Hindlimb muscle (tissue), 1 donor: ENCODE data around the gene RAD54L2. TPM values are rescaled to one million over a fixed set of nuclear protein-coding genes. Genes with fewer than 3 reads are reported as not detected.
A peak's percentile ranks its signal among the peaks of the same experiment; 100 is the strongest.
"Not testable (repeated sequence)": the region's sequence is repeated elsewhere in the genome, so short reads cannot be mapped to it uniquely, and the experiment has no call there.

Source experiments
- DNase-seq: peaks from one replicate; pipeline ENCODE4 v3.0.0-alpha.2; 2013
- polyA plus RNA-seq: library from polyadenylated mRNA; unstranded; fragments of 120-200 nt; gene quantifications from one replicate; pipeline ENCODE4 v1.2.1, GENCODE V29; 2013; ENCODE audit not compliant: insufficient read length

RAD54L2 gene
- 10.8 TPM for polyA plus RNA-seq

GRCh38 chr3:51538459-51539290, at the start of gene RAD54L2:
Gene RAD54L2, plus strand, starts transcription at chr3:51538719. Its CDS starts 51,702 bp downstream, at chr3:51590421.
- peak; percentile 88 for DNase-seq

DNA sequence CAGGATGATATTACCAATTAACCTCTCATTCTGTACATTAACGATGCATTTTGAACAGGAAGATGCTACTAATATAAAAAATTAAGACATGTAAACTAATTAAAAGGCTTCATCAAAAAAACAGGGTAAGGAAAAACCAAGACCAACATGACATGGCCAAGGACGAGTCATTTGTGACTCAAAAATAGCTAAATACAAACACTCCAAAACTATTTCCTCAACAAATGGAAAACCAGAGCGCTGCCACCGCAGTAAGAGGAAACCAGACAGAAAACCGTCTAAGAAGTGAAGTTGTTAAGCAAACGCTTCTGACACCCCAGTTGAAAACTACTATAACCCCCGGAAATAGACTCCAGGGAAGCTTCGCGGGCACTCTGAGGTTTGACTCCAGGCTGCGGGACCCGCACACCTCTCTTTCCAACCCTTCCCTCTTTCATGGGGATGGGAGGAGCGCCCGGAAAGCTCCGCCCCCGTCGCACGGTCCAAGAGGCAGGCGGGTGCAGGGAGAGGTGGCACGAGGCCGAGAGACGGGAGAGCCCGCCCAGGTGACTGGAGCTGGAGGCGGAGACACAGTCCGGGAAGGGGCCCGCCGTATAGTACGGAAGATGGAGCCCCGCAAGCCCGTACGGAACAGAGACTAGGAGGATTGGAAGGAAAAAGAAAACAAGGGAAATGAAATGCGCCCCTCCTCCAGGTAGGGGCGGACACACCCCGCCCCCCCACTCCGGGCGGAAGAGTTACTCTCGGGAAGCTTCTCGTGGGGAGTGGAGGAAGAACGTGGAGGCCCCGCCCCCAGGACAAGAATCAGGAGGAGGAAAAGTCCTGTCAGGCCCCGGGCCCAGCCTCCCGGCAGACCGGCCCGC, 39.4 kb upstream of the RAD54L2 start:
- peak; percentile 94 for DNase-seq

DNA sequence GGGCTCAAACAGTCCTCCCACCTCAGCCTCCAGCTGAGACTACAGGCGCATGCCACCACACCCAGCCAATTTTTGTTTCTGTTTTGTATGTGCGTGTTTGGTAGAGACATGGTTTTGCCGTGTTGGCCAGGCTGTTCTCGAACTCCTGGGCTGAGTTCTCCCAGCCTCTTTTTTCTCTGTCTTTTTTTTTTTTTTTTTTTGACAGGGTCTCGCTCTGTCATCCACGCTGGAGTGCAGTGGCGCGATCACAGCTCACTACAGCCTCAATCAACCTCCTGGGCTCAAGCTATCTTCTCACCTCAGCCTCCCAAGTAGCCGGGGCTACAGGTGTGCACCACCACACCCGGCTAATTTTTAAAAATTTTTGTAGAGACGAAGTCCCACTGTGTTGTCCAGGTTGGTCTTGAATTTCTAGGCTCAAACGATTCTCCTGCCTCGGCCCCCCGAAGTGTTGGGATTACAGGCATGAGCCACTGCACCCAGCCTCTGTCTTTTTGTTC, 37.8 kb upstream of the RAD54L2 start:
- peak; percentile 35 for DNase-seq

GRCh38 chr3:51501833-51502561, 36.5 kb upstream of the RAD54L2 start:
- DNase-seq: peak; percentile 77

- DNase-seq: no peak
These were observed 36.0 kb upstream of the RAD54L2 start for GRCh38 chr3:51502562-51502910.

GRCh38 chr3:51503007-51503406, 35.5 kb upstream of the RAD54L2 start:
- no peak for DNase-seq

DNA sequence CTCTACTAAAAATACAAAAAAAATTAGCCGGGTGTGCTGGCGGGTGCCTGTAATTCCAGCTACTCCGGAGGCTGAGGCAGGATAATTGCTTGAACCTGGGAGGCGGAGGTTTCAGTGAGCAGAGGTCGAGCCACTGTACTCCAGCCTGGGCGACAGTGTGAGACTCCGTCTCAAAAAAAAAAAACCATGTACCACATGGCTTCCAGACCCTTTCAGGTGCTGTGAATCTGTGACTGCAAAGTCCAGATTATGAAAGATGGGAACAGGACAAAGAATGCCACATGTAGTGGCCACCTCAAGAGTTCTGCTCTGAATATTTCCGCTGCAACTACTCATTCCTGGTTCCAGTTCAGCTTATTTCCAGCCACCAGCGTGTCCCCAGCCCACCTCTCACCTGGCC, 30.3 kb upstream of the RAD54L2 start:
- no peak for DNase-seq

GRCh38 chr3:51510996-51511395, 27.5 kb upstream of the RAD54L2 start:
- DNase-seq: no peak

DNA sequence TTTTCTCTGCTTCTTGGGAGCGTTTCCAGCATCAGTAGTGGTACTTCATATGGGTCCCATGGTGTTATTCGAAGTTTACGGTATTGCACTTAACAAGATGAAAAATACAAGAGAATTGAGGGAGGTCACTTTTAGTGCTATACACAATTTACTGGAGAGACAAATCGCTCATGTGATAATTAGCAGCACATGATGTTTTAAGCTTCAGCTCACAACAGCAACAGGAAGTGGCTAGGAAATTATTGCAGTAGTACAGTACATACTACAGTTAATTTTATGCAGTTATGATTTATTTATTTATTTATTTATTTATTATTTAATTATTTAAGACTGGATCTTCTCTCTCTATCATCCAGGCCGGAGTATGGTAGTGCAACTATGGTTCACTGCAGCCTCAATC, 24.3 kb upstream of the RAD54L2 start:
- DNase-seq: no peak

GRCh38 chr3:51519848-51520247, 18.7 kb upstream of the RAD54L2 start:
- no peak for DNase-seq

GRCh38 chr3:51520906-51521730, 17.4 kb upstream of the RAD54L2 start:
- DNase-seq: not testable (repeated sequence)

DNA sequence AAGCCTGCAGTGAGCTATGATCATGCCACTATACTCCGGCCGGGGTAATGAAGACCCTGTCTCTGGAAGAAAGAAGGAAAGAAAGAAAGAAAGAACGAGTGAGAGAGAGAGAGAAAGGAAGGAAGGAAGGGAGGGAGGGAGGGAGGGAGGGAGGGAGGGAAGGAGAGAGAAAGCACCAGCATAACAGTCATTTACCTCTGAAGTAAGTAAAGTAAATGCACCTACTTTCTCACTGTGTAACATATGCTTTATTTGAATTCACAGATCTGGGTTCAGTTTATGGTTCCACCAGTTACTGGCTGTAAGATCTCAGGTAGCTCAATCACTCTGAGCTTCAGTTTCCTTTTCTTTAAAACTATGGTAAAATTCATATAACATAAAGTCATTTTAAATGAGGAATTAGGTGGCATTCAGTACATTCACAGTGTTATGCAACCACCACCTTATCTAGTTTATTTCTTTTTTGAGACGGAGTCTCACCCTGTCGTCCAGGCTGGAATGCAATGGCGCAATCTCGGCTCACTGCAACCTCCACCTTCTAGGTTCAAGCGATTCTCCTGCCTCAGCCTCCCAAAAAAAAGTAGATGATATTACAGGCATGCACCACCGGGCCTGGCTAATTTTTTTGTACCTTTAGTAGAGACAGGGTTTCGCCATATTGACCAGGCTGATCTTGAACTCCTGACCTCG, 16.1 kb upstream of the RAD54L2 start:
- DNase-seq: no peak

DNA sequence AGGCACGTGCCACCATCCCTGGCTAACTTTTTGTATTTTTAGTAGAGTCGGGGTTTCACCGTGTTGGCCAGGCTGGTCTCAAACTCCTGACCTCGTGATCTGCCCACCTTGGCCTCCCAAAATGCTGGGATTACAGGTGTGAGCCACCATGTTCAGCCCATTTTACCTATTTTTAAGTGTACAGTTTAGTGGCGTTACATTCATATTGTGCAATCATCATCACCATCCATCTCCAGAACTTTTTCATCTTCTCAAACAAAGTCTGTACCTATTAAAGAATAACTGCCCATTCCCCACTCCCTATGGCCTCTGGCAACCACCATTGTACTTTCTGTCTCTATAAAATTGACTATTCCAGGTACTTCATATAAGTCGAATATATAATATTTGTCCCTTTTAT, 13.6 kb upstream of the RAD54L2 start:
- not testable (repeated sequence) for DNase-seq

DNA sequence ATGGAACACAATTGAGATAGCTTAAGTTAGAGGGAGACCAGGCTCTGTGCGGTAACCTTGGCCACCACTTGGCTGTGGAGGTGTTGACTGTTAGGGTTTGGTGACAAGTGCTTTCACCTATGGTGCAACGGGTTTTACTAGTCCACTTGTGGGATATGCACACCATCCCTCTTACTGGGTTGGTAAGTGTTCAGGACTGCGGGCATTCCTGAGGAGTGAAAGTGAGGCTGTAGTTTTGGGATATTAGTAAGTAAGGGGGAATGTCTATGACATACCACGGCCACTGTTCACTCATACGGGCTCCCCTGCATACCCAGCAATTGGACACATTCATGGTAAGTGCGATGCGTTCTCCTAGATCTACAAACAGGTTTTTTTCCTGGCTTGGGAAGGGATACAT, 8.0 kb upstream of the RAD54L2 start:
- DNase-seq: no peak

- no peak for DNase-seq
These were observed 3.1 kb upstream of the RAD54L2 start for GRCh38 chr3:51535146-51536019.

DNA sequence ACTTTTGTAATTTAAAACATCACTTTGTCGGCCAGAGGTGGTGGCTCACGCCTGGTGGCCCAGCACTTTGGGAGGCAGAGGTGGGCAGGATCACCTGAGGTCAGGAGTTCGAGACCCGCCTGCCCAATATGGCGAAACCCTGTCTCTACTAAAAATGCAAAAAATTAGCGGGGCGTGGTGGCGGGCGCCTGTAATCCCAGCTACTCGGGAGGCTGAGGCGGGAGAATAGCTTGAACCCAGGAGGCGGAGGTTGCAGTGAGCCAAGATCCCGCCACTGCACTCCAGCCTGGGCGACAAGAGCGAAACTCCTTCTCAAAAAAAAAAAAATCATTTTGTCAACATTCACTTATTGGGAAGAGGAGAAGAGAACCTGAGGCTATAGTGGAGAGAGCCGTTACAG, 888 bp upstream of the RAD54L2 start:
- not testable (repeated sequence) for DNase-seq

DNA sequence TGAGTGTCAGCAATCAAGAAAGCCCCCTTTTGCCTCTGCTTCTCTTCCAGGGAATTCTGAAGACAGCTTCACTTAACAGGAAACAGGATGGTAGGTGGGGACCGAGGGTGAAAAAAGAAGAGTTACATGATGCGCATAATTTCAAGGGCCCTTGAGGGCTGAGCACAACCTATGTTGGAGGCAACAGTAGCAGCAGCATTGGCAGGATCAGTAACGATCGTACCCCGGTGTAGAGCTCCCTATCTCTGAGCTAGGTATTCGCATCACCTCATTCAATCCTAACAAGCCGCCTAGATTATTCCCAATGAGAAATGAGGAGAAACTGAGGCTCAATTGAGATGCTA, 432 bp upstream of the RAD54L2 start:
- DNase-seq: no peak

DNA sequence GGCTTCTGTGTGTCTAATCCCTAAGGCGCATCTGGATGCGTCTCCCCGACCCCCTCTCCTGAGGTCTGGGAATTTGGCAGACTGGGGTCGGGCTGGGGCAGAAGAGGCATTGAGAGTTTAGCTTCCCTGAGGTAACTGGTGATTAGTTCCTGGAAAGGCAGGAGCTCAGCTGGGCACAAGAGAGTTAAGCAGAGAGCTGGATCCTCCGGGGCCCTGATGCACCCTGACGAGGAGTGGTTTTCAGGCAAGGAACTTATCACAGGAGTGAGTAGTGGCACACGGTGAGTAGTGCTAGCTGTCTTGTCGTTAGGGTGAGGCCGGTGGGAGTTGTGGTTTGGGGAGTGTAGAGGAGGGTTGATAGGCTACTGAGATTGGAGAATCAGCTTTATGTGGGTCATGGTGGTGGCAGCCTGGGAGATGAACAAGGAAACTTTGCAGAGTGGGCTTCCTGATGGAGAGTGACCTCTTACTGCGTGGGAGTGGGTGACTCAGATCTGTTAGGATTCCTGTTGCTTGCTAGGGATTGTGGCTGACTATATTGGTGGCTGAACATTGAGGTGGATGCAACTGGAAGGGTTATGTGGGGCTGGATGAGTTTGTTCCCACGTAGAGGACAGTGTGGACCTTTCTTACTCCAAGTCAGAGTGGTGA, 897 bp downstream of the RAD54L2 start:
- DNase-seq: peak; percentile 5

DNA sequence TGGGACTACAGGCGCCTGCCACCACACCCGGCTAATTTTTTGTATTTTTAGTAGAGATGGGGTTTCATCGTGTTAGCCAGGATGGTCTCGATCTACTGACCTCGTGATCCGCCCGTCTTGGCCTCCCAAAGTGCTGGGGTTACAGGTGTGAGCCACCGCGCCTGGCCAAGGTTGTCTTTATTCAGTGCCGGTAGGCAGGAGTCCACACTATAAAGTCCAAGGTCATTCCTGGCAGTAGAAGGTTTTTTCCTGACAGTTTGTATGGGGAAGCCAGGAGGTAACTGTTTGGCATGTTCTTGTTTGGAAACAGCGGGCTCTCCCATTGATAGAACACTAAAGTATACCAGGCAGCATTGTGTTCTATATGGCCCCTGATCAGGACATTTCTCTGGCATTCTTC, 4.1 kb downstream of the RAD54L2 start:
- DNase-seq: not testable (repeated sequence)
